HFFc6 (cell line): Measurements from ENCODE around the gene NPLOC4. TPM values are rescaled to one million over a fixed set of nuclear protein-coding genes. Genes with fewer than 3 reads are reported as not detected.

ENCODE experiments used
- DNase-seq: peaks from one replicate; pipeline ENCODE4 v3.0.0-alpha.2; 2018
- H3K27ac Mint-ChIP-seq: 2 replicates; pipeline ENCODE4 v1.8.0; 2020; ENCODE audit warnings: mild to moderate bottlenecking, mixed read lengths
- H3K27me3 Mint-ChIP-seq: 2 replicates; pipeline ENCODE4 v1.8.0; 2021; ENCODE audit warnings: mild to moderate bottlenecking, moderate library complexity, mixed read lengths; ENCODE audit not compliant: insufficient read depth
- H3K36me3 Mint-ChIP-seq: 2 replicates; pipeline ENCODE4 v1.8.0; 2021; ENCODE audit warnings: low read depth, mixed read lengths
- H3K4me1 Mint-ChIP-seq: 2 replicates; pipeline ENCODE4 v1.8.0; 2020; ENCODE audit warnings: low read depth, mixed read lengths
- H3K4me3 Mint-ChIP-seq: 2 replicates; pipeline ENCODE4 v1.8.0; 2020; ENCODE audit warnings: mild to moderate bottlenecking, moderate library complexity, mixed read lengths
- H3K9me3 Mint-ChIP-seq: 2 replicates; pipeline ENCODE4 v1.8.0; 2020; ENCODE audit warnings: mild to moderate bottlenecking, mixed read lengths
- total RNA-seq, 6 experiments: library from RNA; stranded (reverse); fragmentation: NEBNext Ultra II Directional; extraction: Animal tissue kit (Norgen Biotek cat#: 25700); gene quantifications; 2 replicates in 1 of 6; 3 replicates in 5 of 6; pipeline ENCODE4 v1.2.3, GENCODE V29; 2021
- TF ChIP-seq, protein P1 (sequence below): fragments of 200-600 bp; sonication (generic); IDR thresholded peaks from 2 replicates; pipeline ENCODE4 v1.5.0; 2021; ENCODE audit warnings: antibody characterized with exemption, mild to moderate bottlenecking

Gene NPLOC4
- total RNA-seq, 6 experiments from 2014 or later, result 121 to 140 (median 133) TPM

DNA sequence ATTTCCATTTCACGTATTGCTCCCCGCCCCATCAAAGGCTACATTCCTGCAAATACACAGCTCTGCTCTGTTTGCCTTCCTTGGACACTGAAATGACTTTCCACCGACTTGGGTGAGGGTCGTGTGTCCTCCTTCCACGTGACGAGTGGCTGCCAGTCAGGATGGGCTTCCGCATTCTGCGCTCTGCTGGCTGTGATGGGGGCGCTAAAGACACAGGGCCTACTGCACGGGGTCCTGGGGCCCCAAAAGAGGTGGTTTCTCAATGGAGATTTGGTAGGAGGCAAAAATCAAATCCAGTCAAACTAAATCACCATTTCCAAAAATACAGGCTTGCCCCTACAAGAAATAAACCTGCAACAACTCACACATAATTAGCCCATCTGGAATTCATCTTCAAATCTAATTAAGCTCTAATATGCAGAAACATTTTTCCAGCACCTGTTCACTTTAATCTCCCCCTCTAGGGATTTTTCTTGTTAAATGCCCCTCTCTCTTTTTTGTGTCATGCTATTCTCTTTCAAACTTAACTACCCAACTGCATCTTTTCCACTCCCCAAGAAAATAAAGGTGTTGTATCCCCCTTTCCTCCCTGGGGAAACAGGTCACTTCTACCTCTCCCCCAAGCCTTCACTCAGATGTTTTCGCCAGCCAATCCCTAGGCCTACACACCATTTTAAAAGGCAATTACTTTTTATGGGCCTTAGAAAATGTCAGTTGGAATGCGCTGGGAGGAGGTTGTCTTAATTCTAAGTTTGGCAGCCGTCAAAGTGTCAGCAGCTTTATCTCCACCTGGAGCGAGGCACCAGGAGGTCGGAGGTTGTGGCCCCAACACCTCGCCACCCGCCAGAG is 62.9 kb downstream of the NPLOC4 start:
- peaks cover 2% of the 10 kb centered on the region for H3K27me3 Mint-ChIP-seq
- peak overlapping the region; percentile 25; the same call in 1 of the 2 replicates for H3K27ac Mint-ChIP-seq
- no peaks in the 10 kb centered on the region for H3K9me3 Mint-ChIP-seq
- TF ChIP-seq, protein P1, sequence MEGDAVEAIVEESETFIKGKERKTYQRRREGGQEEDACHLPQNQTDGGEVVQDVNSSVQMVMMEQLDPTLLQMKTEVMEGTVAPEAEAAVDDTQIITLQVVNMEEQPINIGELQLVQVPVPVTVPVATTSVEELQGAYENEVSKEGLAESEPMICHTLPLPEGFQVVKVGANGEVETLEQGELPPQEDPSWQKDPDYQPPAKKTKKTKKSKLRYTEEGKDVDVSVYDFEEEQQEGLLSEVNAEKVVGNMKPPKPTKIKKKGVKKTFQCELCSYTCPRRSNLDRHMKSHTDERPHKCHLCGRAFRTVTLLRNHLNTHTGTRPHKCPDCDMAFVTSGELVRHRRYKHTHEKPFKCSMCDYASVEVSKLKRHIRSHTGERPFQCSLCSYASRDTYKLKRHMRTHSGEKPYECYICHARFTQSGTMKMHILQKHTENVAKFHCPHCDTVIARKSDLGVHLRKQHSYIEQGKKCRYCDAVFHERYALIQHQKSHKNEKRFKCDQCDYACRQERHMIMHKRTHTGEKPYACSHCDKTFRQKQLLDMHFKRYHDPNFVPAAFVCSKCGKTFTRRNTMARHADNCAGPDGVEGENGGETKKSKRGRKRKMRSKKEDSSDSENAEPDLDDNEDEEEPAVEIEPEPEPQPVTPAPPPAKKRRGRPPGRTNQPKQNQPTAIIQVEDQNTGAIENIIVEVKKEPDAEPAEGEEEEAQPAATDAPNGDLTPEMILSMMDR, result no peak
- no peak for DNase-seq
- H3K4me1 Mint-ChIP-seq, result peaks cover 49% of the 10 kb centered on the region
- H3K4me3 Mint-ChIP-seq, result no peak overlapping the region
- peaks cover 52% of the 10 kb centered on the region for H3K36me3 Mint-ChIP-seq

DNA sequence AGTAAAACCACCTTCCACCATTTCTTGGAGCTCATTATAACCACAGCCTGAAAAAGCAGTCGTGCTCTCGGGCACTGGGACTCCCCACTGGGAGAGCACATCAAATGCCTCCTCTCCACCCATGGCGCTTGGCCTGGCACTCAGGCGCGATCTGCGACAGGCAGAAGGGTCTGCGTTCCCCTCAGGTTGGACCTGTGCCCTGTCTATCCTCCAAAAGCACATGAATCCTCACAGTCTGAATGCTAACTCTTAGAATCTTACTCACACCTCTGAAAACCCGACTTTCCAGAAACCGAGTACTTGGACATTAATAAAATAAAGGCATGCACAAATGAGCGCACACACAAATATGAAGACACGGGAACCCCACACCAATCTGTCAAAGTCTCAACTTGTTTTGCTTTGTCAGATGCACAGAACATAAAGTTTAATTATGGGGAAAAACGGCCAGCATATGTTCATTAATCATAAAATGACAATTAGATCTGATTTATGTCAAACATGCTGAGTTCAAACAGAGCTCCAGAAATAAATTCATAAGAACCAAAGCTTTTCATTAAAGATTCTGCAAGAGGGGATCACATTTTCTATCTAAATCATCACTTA is 64.2 kb downstream of the NPLOC4 start:
- Mint-ChIP-seq H3K4me1 (peaks cover 51% of the 10 kb centered on the region), H3K27me3 (peaks cover 4% of the 10 kb centered on the region), H3K9me3 (no peaks in the 10 kb centered on the region), H3K27ac (peak overlapping the region; percentile 16; the same call in 1 of the 2 replicates), H3K4me3 (no peak overlapping the region), H3K36me3 (peaks cover 50% of the 10 kb centered on the region)
- TF ChIP-seq, protein P1, result no peak
- DNase-seq, result no peak

- H3K4me1 Mint-ChIP-seq, result peaks cover 51% of the 10 kb centered on the region
- no peak overlapping the region for H3K4me3 Mint-ChIP-seq
- H3K36me3 Mint-ChIP-seq, result peaks cover 37% of the 10 kb centered on the region
- DNase-seq, result no peak
- H3K9me3 Mint-ChIP-seq, result no peaks in the 10 kb centered on the region
- TF ChIP-seq, protein P1, result no peak
- peaks cover 3% of the 10 kb centered on the region for H3K27me3 Mint-ChIP-seq
- no peak overlapping the region for H3K27ac Mint-ChIP-seq
Measured at GRCh38 chr17:81570964-81571363, 65.9 kb downstream of the NPLOC4 start.

DNA sequence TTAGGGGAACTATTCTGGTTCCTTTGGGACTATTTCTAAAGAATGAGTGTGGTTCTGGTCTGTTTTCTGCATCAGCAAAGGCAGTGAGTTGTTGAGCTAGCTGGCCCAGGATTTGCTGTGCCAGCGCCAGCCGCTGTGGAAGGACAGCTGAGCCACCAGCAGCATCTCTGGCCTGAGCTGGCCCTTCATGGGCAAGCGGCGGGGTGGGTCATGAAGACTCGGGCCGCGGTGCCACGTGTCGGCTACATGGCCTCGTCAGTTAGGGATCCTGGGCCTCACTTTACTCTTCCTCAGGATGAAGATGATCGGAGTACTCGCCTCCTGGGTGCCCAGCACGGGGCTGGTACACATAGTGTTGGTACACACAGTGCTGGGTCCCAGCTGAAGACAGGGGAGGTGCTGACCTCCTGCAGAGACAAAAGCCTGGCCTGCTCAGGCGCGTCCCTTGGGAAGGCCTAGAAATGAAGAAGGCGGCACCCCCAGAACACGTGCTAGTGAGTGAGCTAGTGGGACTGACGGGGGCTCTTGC is 66.9 kb downstream of the NPLOC4 start:
- Mint-ChIP-seq H3K9me3 (no peaks in the 10 kb centered on the region), H3K36me3 (peaks cover 40% of the 10 kb centered on the region), H3K4me3 (no peak overlapping the region), H3K27ac (no peak overlapping the region; the same call in 1 of the 2 replicates), H3K27me3 (peaks cover 3% of the 10 kb centered on the region), H3K4me1 (peaks cover 53% of the 10 kb centered on the region)
- TF ChIP-seq, protein P1, result no peak
- no peak for DNase-seq

DNA sequence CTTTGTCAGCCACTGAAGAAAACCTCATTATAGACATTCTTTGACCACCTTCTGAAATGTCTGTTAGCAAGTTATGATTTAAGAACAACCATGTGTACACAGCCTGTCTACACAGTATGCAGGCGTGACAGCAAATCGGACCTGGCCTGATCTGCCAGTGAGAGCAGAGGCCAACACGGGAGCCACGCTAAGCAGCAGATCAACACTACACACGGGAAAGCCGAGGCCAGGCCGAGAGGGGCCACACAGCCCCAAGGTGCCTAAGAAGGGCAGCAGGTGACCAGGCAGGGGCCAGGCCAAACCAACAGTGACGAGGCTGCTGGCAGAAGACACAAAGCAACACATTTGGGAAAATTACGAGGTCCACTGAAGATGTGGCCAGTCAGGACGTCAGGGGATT is 68.5 kb downstream of the NPLOC4 start:
- H3K36me3 Mint-ChIP-seq, result peaks cover 34% of the 10 kb centered on the region
- peaks cover 41% of the 10 kb centered on the region for H3K4me1 Mint-ChIP-seq
- peak overlapping the region; percentile 91 for H3K27ac Mint-ChIP-seq

More for the DNA sequence above, 68.5 kb downstream of the NPLOC4 start:
- TF ChIP-seq, protein P1, result no peak
- H3K4me3 Mint-ChIP-seq, result 0 out of 2 replicates have a peak overlapping the region, but pooled peaks have one; percentile 78
- no peak for DNase-seq
- no peaks in the 10 kb centered on the region for H3K9me3 Mint-ChIP-seq
- H3K27me3 Mint-ChIP-seq, result peaks cover 3% of the 10 kb centered on the region
